Measurements from ENCODE around the gene SFTPA2.
"Not testable (repeated sequence)": the region's sequence is repeated elsewhere in the genome, so short reads cannot be mapped to it uniquely, and the experiment has no call there.

Gene SFTPA2

GRCh38 chr10:79560160-79560709 lies at the start of gene SFTPA2:
Gene SFTPA2, minus strand, starts transcription at chr10:79560407. Its CDS starts 924 bp downstream, at chr10:79559483.
- no peaks in the 10 kb centered on the region for H3K27me3 ChIP-seq (ENCODE audit: control insufficient read depth, insufficient read depth, low read length)
- WGBS (ENCODE audit: insufficient coverage, insufficient read length): no CpG with 5 or more reads among the region's 1 CpG
- H3K4me1 ChIP-seq (ENCODE audit: control insufficient read depth, insufficient read depth, low read length): no peaks in the 10 kb centered on the region
- H3K4me3 ChIP-seq (ENCODE audit: low read length): no peak within 1 kb of the TSS
- no peaks in the 10 kb centered on the region for H3K9me3 ChIP-seq (ENCODE audit: control insufficient read depth, insufficient read depth, low read length)
- H3K27ac ChIP-seq (ENCODE audit: low read length): no peak within 1 kb of the TSS
- DNase-seq (ENCODE audit: low read depth, low spot score): no peak
- H3K36me3 ChIP-seq (ENCODE audit: control insufficient read depth, insufficient read depth, low read length): no peaks in the 10 kb centered on the region

- DNase-seq (ENCODE audit: low read depth, low spot score): peak; percentile 20
- no peak overlapping the region for H3K27ac ChIP-seq (ENCODE audit: low read length)
- H3K36me3 ChIP-seq (ENCODE audit: control insufficient read depth, insufficient read depth, low read length): no peaks in the 10 kb centered on the region
- H3K27me3 ChIP-seq (ENCODE audit: control insufficient read depth, insufficient read depth, low read length): no peaks in the 10 kb centered on the region
- no peak overlapping the region for H3K4me3 ChIP-seq (ENCODE audit: low read length)
- H3K9me3 ChIP-seq (ENCODE audit: control insufficient read depth, insufficient read depth, low read length): no peaks in the 10 kb centered on the region
- no CpG with 5 or more reads among the region's 20 CpGs for WGBS (ENCODE audit: insufficient coverage, insufficient read length)
- no peaks in the 10 kb centered on the region for H3K4me1 ChIP-seq (ENCODE audit: control insufficient read depth, insufficient read depth, low read length)
Observed at GRCh38 chr10:79608505-79609375, 48.5 kb upstream of the SFTPA2 start.

GRCh38 chr10:79605308-79605707 lies 45.1 kb upstream of the SFTPA2 start:
- DNase-seq (ENCODE audit: low read depth, low spot score): no peak
- no peaks in the 10 kb centered on the region for H3K4me1 ChIP-seq (ENCODE audit: control insufficient read depth, insufficient read depth, low read length)

GRCh38 chr10:79604294-79604693 lies 44.1 kb upstream of the SFTPA2 start:
- WGBS (ENCODE audit: insufficient coverage, insufficient read length): no CpG with 5 or more reads among the region's 1 CpG
- Histone ChIP-seq H3K4me3 (ENCODE audit: low read length) (no peak overlapping the region), H3K9me3 (ENCODE audit: control insufficient read depth, insufficient read depth, low read length) (no peaks in the 10 kb centered on the region), H3K4me1 (ENCODE audit: control insufficient read depth, insufficient read depth, low read length) (no peaks in the 10 kb centered on the region), H3K27me3 (ENCODE audit: control insufficient read depth, insufficient read depth, low read length) (no peaks in the 10 kb centered on the region), H3K27ac (ENCODE audit: low read length) (no peak overlapping the region), H3K36me3 (ENCODE audit: control insufficient read depth, insufficient read depth, low read length) (no peaks in the 10 kb centered on the region)
- no peak for DNase-seq (ENCODE audit: low read depth, low spot score)

More at GRCh38 chr10:79605308-79605707, 45.1 kb upstream of the SFTPA2 start:
- Histone ChIP-seq H3K36me3 (ENCODE audit: control insufficient read depth, insufficient read depth, low read length) (no peaks in the 10 kb centered on the region), H3K4me3 (ENCODE audit: low read length) (no peak overlapping the region), H3K27ac (ENCODE audit: low read length) (no peak overlapping the region), H3K27me3 (ENCODE audit: control insufficient read depth, insufficient read depth, low read length) (no peaks in the 10 kb centered on the region), H3K9me3 (ENCODE audit: control insufficient read depth, insufficient read depth, low read length) (no peaks in the 10 kb centered on the region)

GRCh38 chr10:79602953-79603352 lies 42.7 kb upstream of the SFTPA2 start:
- H3K36me3 ChIP-seq (ENCODE audit: control insufficient read depth, insufficient read depth, low read length): no peaks in the 10 kb centered on the region
- DNase-seq (ENCODE audit: low read depth, low spot score): no peak
- no peaks in the 10 kb centered on the region for H3K4me1 ChIP-seq (ENCODE audit: control insufficient read depth, insufficient read depth, low read length)
- H3K9me3 ChIP-seq (ENCODE audit: control insufficient read depth, insufficient read depth, low read length): no peaks in the 10 kb centered on the region; the same call in 1 of the 2 replicates
- no peaks in the 10 kb centered on the region for H3K27me3 ChIP-seq (ENCODE audit: control insufficient read depth, insufficient read depth, low read length)
- H3K4me3 ChIP-seq (ENCODE audit: low read length): no peak overlapping the region
- no peak overlapping the region for H3K27ac ChIP-seq (ENCODE audit: low read length)
- WGBS (ENCODE audit: insufficient coverage, insufficient read length): no CpG with 5 or more reads among the region's 2 CpGs

- H3K27me3 ChIP-seq (ENCODE audit: control insufficient read depth, insufficient read depth, low read length): no peaks in the 10 kb centered on the region; the same call in 1 of the 2 replicates
- no peak for DNase-seq (ENCODE audit: low read depth, low spot score)
- H3K27ac ChIP-seq (ENCODE audit: low read length): no peak overlapping the region
- H3K9me3 ChIP-seq (ENCODE audit: control insufficient read depth, insufficient read depth, low read length): no peaks in the 10 kb centered on the region; the same call in 1 of the 2 replicates
- H3K4me1 ChIP-seq (ENCODE audit: control insufficient read depth, insufficient read depth, low read length): no peaks in the 10 kb centered on the region
- H3K4me3 ChIP-seq (ENCODE audit: low read length): no peak overlapping the region
- WGBS (ENCODE audit: insufficient coverage, insufficient read length): no CpG with 5 or more reads among the region's 1 CpG
- no peaks in the 10 kb centered on the region for H3K36me3 ChIP-seq (ENCODE audit: control insufficient read depth, insufficient read depth, low read length)
Observed at GRCh38 chr10:79601939-79602338, 41.7 kb upstream of the SFTPA2 start.

- peak; percentile 25 for DNase-seq (ENCODE audit: low read depth, low spot score)
- no CpG with 5 or more reads among the region's 9 CpGs for WGBS (ENCODE audit: insufficient coverage, insufficient read length)
- H3K4me3 ChIP-seq (ENCODE audit: low read length); H3K27me3 ChIP-seq (ENCODE audit: control insufficient read depth, insufficient read depth, low read length); H3K27ac ChIP-seq (ENCODE audit: low read length); H3K36me3 ChIP-seq (ENCODE audit: control insufficient read depth, insufficient read depth, low read length); H3K4me1 ChIP-seq (ENCODE audit: control insufficient read depth, insufficient read depth, low read length); H3K9me3 ChIP-seq (ENCODE audit: control insufficient read depth, insufficient read depth, low read length): not testable (repeated sequence)
Observed at GRCh38 chr10:79599644-79600043, 39.4 kb upstream of the SFTPA2 start.

GRCh38 chr10:79595510-79595909 lies 35.3 kb upstream of the SFTPA2 start:
- DNase-seq (ENCODE audit: low read depth, low spot score): no peak
- Histone ChIP-seq H3K4me1 (ENCODE audit: control insufficient read depth, insufficient read depth, low read length) (no peaks in the 10 kb centered on the region), H3K4me3 (ENCODE audit: low read length) (no peak overlapping the region), H3K27me3 (ENCODE audit: control insufficient read depth, insufficient read depth, low read length) (no peaks in the 10 kb centered on the region; the same call in 1 of the 2 replicates), H3K27ac (ENCODE audit: low read length) (no peak overlapping the region), H3K36me3 (ENCODE audit: control insufficient read depth, insufficient read depth, low read length) (no peaks in the 10 kb centered on the region), H3K9me3 (ENCODE audit: control insufficient read depth, insufficient read depth, low read length) (no peaks in the 10 kb centered on the region; the same call in 1 of the 2 replicates)
- WGBS (ENCODE audit: insufficient coverage, insufficient read length): no CpG with 5 or more reads among the region's 3 CpGs

- no CpG with 5 or more reads among the region's 3 CpGs for WGBS (ENCODE audit: insufficient coverage, insufficient read length)
- H3K9me3 ChIP-seq (ENCODE audit: control insufficient read depth, insufficient read depth, low read length); DNase-seq (ENCODE audit: low read depth, low spot score); H3K4me1 ChIP-seq (ENCODE audit: control insufficient read depth, insufficient read depth, low read length); H3K27me3 ChIP-seq (ENCODE audit: control insufficient read depth, insufficient read depth, low read length); H3K4me3 ChIP-seq (ENCODE audit: low read length); H3K27ac ChIP-seq (ENCODE audit: low read length); H3K36me3 ChIP-seq (ENCODE audit: control insufficient read depth, insufficient read depth, low read length): not testable (repeated sequence)
Observed at GRCh38 chr10:79594565-79594964, 34.4 kb upstream of the SFTPA2 start.

GRCh38 chr10:79593377-79593776 lies 33.2 kb upstream of the SFTPA2 start:
- no peak for DNase-seq (ENCODE audit: low read depth, low spot score)
- no peaks in the 10 kb centered on the region for H3K36me3 ChIP-seq (ENCODE audit: control insufficient read depth, insufficient read depth, low read length)
- no peaks in the 10 kb centered on the region; the same call in 1 of the 2 replicates for H3K9me3 ChIP-seq (ENCODE audit: control insufficient read depth, insufficient read depth, low read length)
- no peaks in the 10 kb centered on the region for H3K4me1 ChIP-seq (ENCODE audit: control insufficient read depth, insufficient read depth, low read length)
- no peak overlapping the region for H3K27ac ChIP-seq (ENCODE audit: low read length)
- no peak overlapping the region for H3K4me3 ChIP-seq (ENCODE audit: low read length)
- WGBS (ENCODE audit: insufficient coverage, insufficient read length): no CpG with 5 or more reads among the region's 1 CpG
- no peaks in the 10 kb centered on the region; the same call in 1 of the 2 replicates for H3K27me3 ChIP-seq (ENCODE audit: control insufficient read depth, insufficient read depth, low read length)

All from iPS DF 6.9 (cell line).